Thoracic aorta (tissue), 2 donors: ENCODE results near the gene ZNF407. TPM values are rescaled to one million over a fixed set of nuclear protein-coding genes. Genes with fewer than 3 reads are reported as not detected.

ENCODE experiments used
- ATAC-seq: fragments of 150-250 bp; one replicate; pipeline ENCODE4 v1.8.0; 2017; ENCODE audit warnings: low read depth; ENCODE audit not compliant: insufficient number of reproducible peaks, low FRiP score
- DNase-seq: peaks from one replicate; pipeline ENCODE4 v3.0.0-alpha.2; 2020; ENCODE audit warnings: low spot score
- H3K27ac ChIP-seq, 2 donors: fragments of 200-600 bp; sonication (generic); 1 replicate in 1 of 2; 2 replicates in 1 of 2; pipeline ENCODE4 v1.5.1; 2016; ENCODE audit warnings: mild to moderate bottlenecking in 2 of 2, moderate library complexity in 2 of 2
- H3K27me3 ChIP-seq: fragments of 200-600 bp; sonication (generic); replicated peaks from 2 replicates; pipeline ENCODE4 v1.6.0; 2016; ENCODE audit warnings: mild to moderate bottlenecking; ENCODE audit not compliant: insufficient read depth
- H3K36me3 ChIP-seq: fragments of 200-600 bp; sonication (generic); one replicate; pipeline ENCODE4 v1.5.1; 2016
- H3K4me1 ChIP-seq, 2 donors: fragments of 200-600 bp; sonication (generic); 1 replicate in 1 of 2; 2 replicates in 1 of 2; pipeline versions ENCODE4 v1.5.1 to v1.6.0; 2016; ENCODE audit warnings: low read depth in 2 of 2, mild to moderate bottlenecking in 1 of 2; ENCODE audit not compliant: control insufficient read depth in 1 of 2
- H3K4me3 ChIP-seq: fragments of 200-600 bp; sonication (generic); 2 replicates; pipeline ENCODE4 v1.5.1; 2016; ENCODE audit warnings: mild to moderate bottlenecking
- H3K9me3 ChIP-seq: fragments of 200-600 bp; sonication (generic); 2 replicates; pipeline ENCODE4 v1.5.1; 2016
- CTCF ChIP-seq: fragments of 200-600 bp; sonication (generic); IDR thresholded peaks from one replicate; pipeline ENCODE4 v1.5.1; 2019; ENCODE audit warnings: antibody characterized with exemption
- total RNA-seq, 2 donors: library from RNA; depleted of rRNA; stranded (reverse); fragments of >200 nt; gene quantifications; one replicate each; pipeline versions ENCODE4 v1.1.0 to v1.2.3, GENCODE V29; 2016

The ZNF407 gene
- total RNA-seq, 2 donors from 2014 or later = 18.7 to 26.7 TPM

- ATAC-seq = no peak
Observed at GRCh38 chr18:74571895-74572680, 25.6 kb upstream of the ZNF407 start.

DNA sequence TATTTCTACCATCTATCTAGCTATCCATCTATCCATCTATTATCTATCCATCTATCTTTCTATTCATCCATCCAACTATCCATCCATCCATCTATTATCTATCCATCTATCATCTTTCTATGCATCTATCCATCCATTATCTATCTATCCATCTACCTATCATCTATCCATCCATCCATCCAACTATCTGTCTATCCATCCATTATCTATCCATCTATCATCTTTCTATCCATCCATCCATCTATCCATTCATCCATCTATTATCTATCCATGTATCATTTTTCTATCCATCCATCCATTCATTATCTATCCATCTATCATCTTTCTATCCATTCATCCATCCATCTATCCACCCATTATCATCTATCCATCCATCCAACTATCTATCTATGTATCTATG lies 24.6 kb upstream of the ZNF407 start:
- H3K36me3 ChIP-seq = no peaks in the 10 kb centered on the region
- no peaks in the 10 kb centered on the region for H3K27me3 ChIP-seq
- H3K9me3 ChIP-seq = no peaks in the 10 kb centered on the region
- H3K4me1 ChIP-seq = no peaks in the 10 kb centered on the region
- no peak for DNase-seq
- ATAC-seq = no peak
- H3K4me3 ChIP-seq = no peak overlapping the region
- no peak overlapping the region for H3K27ac ChIP-seq
- no peak for TF ChIP-seq CTCF

More at GRCh38 chr18:74571895-74572680, 25.6 kb upstream of the ZNF407 start:
- Histone ChIP-seq H3K36me3 (no peaks in the 10 kb centered on the region), H3K4me3 (no peak overlapping the region), H3K27ac (no peak overlapping the region), H3K27me3 (no peaks in the 10 kb centered on the region), H3K4me1 (no peaks in the 10 kb centered on the region), H3K9me3 (no peaks in the 10 kb centered on the region)
- no peak for DNase-seq
- no peak for TF ChIP-seq CTCF

- no peak for TF ChIP-seq CTCF
- no peak overlapping the region for H3K27ac ChIP-seq
- H3K4me1 ChIP-seq = no peaks in the 10 kb centered on the region
- no peaks in the 10 kb centered on the region for H3K36me3 ChIP-seq
- DNase-seq = no peak
- H3K4me3 ChIP-seq = no peak overlapping the region
- no peaks in the 10 kb centered on the region for H3K9me3 ChIP-seq
- H3K27me3 ChIP-seq = no peaks in the 10 kb centered on the region
- ATAC-seq = no peak
Observed at GRCh38 chr18:74574916-74575315, 22.8 kb upstream of the ZNF407 start.

- H3K27me3 ChIP-seq = no peaks in the 10 kb centered on the region
- H3K4me3 ChIP-seq = no peak overlapping the region
Observed at GRCh38 chr18:74577019-74577418, 20.7 kb upstream of the ZNF407 start.

More at GRCh38 chr18:74577019-74577418, 20.7 kb upstream of the ZNF407 start:
- no peaks in the 10 kb centered on the region for H3K36me3 ChIP-seq
- DNase-seq (no peak), ATAC-seq (no peak)
- H3K4me1 ChIP-seq = no peaks in the 10 kb centered on the region
- H3K27ac ChIP-seq = no peak overlapping the region
- no peaks in the 10 kb centered on the region for H3K9me3 ChIP-seq
- TF ChIP-seq CTCF = no peak
